ENCODE data around the gene DGKG. TPM values are rescaled to one million over a fixed set of nuclear protein-coding genes. Genes with fewer than 3 reads are reported as not detected.

The DGKG gene
- total RNA-seq, 3 donors from 2014 or later = 0.80 to 6.7 (median 0.96) TPM

GRCh38 chr3:186359078-186359477 lies 3.0 kb downstream of the DGKG start:
- ATAC-seq = peak; percentile 46
- H3K9me3 ChIP-seq = no peaks in the 10 kb centered on the region
- no peaks in the 10 kb centered on the region for H3K36me3 ChIP-seq (ENCODE audit: low read depth)
- intact Hi-C loops (cut with DNase I, micrococcal nuclease) = no loop called here
- peaks cover 5% of the 10 kb centered on the region for H3K4me1 ChIP-seq (ENCODE audit: low read depth)
- no peak overlapping the region for H3K4me3 ChIP-seq
- TF ChIP-seq CTCF (IDR thresholded peaks at IDR 0.05) = no peak
- DNase-seq = no peak

GRCh38 chr3:186356152-186356551 lies 5.9 kb downstream of the DGKG start:
- no peaks in the 10 kb centered on the region for H3K4me1 ChIP-seq (ENCODE audit: low read depth)
- no peak overlapping the region for H3K4me3 ChIP-seq
- TF ChIP-seq CTCF (IDR thresholded peaks at IDR 0.05) = no peak
- intact Hi-C loops (cut with DNase I, micrococcal nuclease) = no loop called here
- H3K9me3 ChIP-seq = no peaks in the 10 kb centered on the region
- DNase-seq = no peak
- no peak for ATAC-seq
- H3K36me3 ChIP-seq (ENCODE audit: low read depth) = no peaks in the 10 kb centered on the region

- Histone ChIP-seq H3K4me3 (no peak overlapping the region), H3K9me3 (no peaks in the 10 kb centered on the region), H3K4me1 (ENCODE audit: low read depth) (no peaks in the 10 kb centered on the region), H3K36me3 (ENCODE audit: low read depth) (no peaks in the 10 kb centered on the region)
- TF ChIP-seq CTCF (IDR thresholded peaks at IDR 0.05) = no peak
- intact Hi-C loops (cut with DNase I, micrococcal nuclease) = no loop called here
- DNase-seq (no peak), ATAC-seq (no peak)
Observed at GRCh38 chr3:186354100-186354499, 7.9 kb downstream of the DGKG start.

GRCh38 chr3:186352369-186352768 lies 9.7 kb downstream of the DGKG start:
- DNase-seq = no peak
- H3K9me3 ChIP-seq = no peaks in the 10 kb centered on the region
- TF ChIP-seq CTCF (IDR thresholded peaks at IDR 0.05) = no peak
- ATAC-seq = no peak
- H3K36me3 ChIP-seq (ENCODE audit: low read depth) = no peaks in the 10 kb centered on the region
- intact Hi-C loops (cut with DNase I, micrococcal nuclease) = no loop called here
- H3K4me1 ChIP-seq (ENCODE audit: low read depth) = no peaks in the 10 kb centered on the region
- H3K4me3 ChIP-seq = no peak overlapping the region

GRCh38 chr3:186342197-186342596 lies 19.8 kb downstream of the DGKG start:
- TF ChIP-seq CTCF (IDR thresholded peaks at IDR 0.05) = no peak
- H3K4me3 ChIP-seq = no peak overlapping the region
- H3K36me3 ChIP-seq (ENCODE audit: low read depth) = no peaks in the 10 kb centered on the region
- intact Hi-C loops (cut with DNase I, micrococcal nuclease) = no loop called here
- peak in 1 of 3 donors; percentile 11 for DNase-seq
- no peaks in the 10 kb centered on the region for H3K9me3 ChIP-seq
- ATAC-seq = no peak
- H3K4me1 ChIP-seq (ENCODE audit: low read depth) = no peaks in the 10 kb centered on the region

GRCh38 chr3:186340204-186340603 lies 21.8 kb downstream of the DGKG start:
- DNase-seq (no peak), ATAC-seq (no peak)
- no peaks in the 10 kb centered on the region for H3K36me3 ChIP-seq (ENCODE audit: low read depth)
- H3K4me3 ChIP-seq = no peak overlapping the region
- intact Hi-C loops (cut with DNase I, micrococcal nuclease) = no loop called here
- H3K9me3 ChIP-seq = no peaks in the 10 kb centered on the region
- H3K4me1 ChIP-seq (ENCODE audit: low read depth) = no peaks in the 10 kb centered on the region
- no peak for TF ChIP-seq CTCF (IDR thresholded peaks at IDR 0.05)
